Ovary (tissue), 9 donors: ENCODE measurements around the gene METTL16. TPM values are rescaled to one million over a fixed set of nuclear protein-coding genes. Genes with fewer than 3 reads are reported as not detected.

Source experiments
- DNase-seq, 5 donors: peaks; one replicate each; pipeline ENCODE4 v3.0.0-alpha.2; 2019 to 2020
- H3K27ac ChIP-seq, 2 donors: fragments of 200-600 bp; one replicate each; pipeline versions ENCODE4 v1.5.1 to v1.8.0; 2019 to 2022
- H3K27me3 ChIP-seq: fragments of 200-600 bp; one replicate; pipeline ENCODE4 v1.8.0; 2022
- H3K36me3 ChIP-seq: fragments of 200-600 bp; sonication (generic); one replicate; pipeline ENCODE4 v1.5.1; 2019
- H3K4me1 ChIP-seq: one replicate; pipeline ENCODE4 v1.8.1; 2013; ENCODE audit warnings: mild to moderate bottlenecking, moderate library complexity; ENCODE audit not compliant: insufficient read depth
- H3K4me3 ChIP-seq: fragments of 200-600 bp; sonication (generic); one replicate; pipeline ENCODE4 v1.5.1; 2017
- H3K9me3 ChIP-seq, 2 donors: fragments of 200-600 bp in 1 of 2; sonication (generic) in 1 of 2; one replicate each; pipeline versions ENCODE4 v1.5.1 to v1.8.1; 2013 to 2019; ENCODE audit warnings: mild to moderate bottlenecking in 1 of 2, moderate library complexity in 1 of 2
- CTCF ChIP-seq, 3 donors: fragments of 450-650 bp in 2 of 3; fragments of 200-600 bp in 1 of 3; IDR thresholded peaks; one replicate each; pipeline versions ENCODE4 v1.5.1 to v1.8.0; 2016 to 2022; ENCODE audit warnings: antibody characterized with exemption in 3 of 3, mild to moderate bottlenecking in 1 of 3
- EP300 ChIP-seq: sonication (generic); formaldehyde crosslinking; IDR thresholded peaks from one replicate; pipeline ENCODE4 v1.6.1; 2017; ENCODE audit warnings: antibody characterized with exemption
- POLR2A ChIP-seq: fragments of 450-650 bp; IDR thresholded peaks from one replicate; pipeline ENCODE4 v1.6.1; 2017; ENCODE audit warnings: antibody characterized with exemption, mild to moderate bottlenecking, moderate library complexity
- WGBS, 3 donors: extraction: QIAGEN DNeasy Blood & Tissue Kit in 1 of 3; methylation state at CpG; one replicate each; pipeline versions ENCODE4 v1.1.5 to v1.1.7; 2013 to 2017; 5-methylcytosine and 5-hydroxymethylcytosine counted together
- intact Hi-C, 4 donors: fragments of 100-400 bp; cut with DNase I; formaldehyde crosslinking; loops; one replicate each; pipeline versions ENCODE4 v1.11.0 to v1.15.1; 2022 to 2023
- polyA plus RNA-seq, 2 donors: library from polyadenylated mRNA; stranded (reverse); fragments of 200-250 nt in 1 of 2; fragments of 350-450 nt in 1 of 2; fragmentation: Illumina TruSeq in 1 of 2; extraction: RNeasy Lipid Tissue Mini Kit (QIAGEN cat#74804) in 1 of 2; gene quantifications; one replicate each; pipeline ENCODE4 v1.2.3, GENCODE V29; 2013 to 2014
- small RNA-seq: library from RNA; depleted of rRNA; stranded (forward); fragments of <200 nt; gene quantifications from one replicate; pipeline ENCODE3, GENCODE V24; 2016
- total RNA-seq, 7 donors: library from RNA; depleted of rRNA in 2 of 7; stranded (reverse); fragments of >200 nt in 2 of 7; fragmentation: NEBNext Ultra II Directional in 3 of 7; extraction: Animal tissue kit (Norgen Biotek cat#: 25700) in 3 of 7; gene quantifications; one replicate each; pipeline versions ENCODE4 v1.1.0 to v1.2.4, GENCODE V29; 2016 to 2023
- donor health status: DM: no; HTN: no; CAD: no; lungs with moderate emphysema.
- donor health status: DM: no; HTN: no; CAD: no.
- donor health status: Bipolar disorder and iron deficiency.
- donor health status: DM: yes; HTN: yes; CAD: no.
- donor health status: DM: no; HTN: no; CAD: no.
- donor health status: DM: yes; HTN: yes; CAD: no.

METTL16 gene
- total and polyA plus RNA-seq, 9 donors, result 18.4 to 69.1 (median 38.8) TPM

DNA sequence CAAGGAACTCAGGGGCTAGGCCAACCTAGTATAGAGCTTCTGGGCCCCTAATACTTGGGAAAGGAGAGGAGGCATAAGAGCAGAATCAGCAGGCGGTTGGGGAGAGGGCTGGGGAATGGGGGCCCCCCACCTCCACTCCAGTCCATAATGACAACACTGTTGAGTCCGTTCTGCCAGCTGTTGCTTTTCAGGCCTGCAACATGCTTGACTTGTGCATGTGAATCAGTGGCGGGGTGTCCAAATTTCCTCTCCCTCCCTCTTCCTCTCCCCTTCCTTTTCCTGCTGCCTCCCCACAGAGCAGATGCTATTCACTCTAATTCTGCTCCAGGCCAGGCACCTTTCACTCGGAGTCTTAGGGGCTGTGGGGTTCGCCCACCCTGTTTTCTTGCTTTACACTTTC lies 142.6 kb downstream of the METTL16 start:
- TF ChIP-seq POLR2A (no peak), CTCF (IDR thresholded peaks at IDR 0.05) (no peak), EP300 (no peak)
- WGBS, 3 donors, result 71 to 77% (median 71%) methylated on average over 5 of the region's 5 CpGs
- Histone ChIP-seq H3K9me3 (no peaks in the 10 kb centered on the region), H3K36me3 (no peaks in the 10 kb centered on the region), H3K27me3 (no peaks in the 10 kb centered on the region), H3K27ac (no peak overlapping the region), H3K4me3 (no peak overlapping the region), H3K4me1 (no peaks in the 10 kb centered on the region)
- no peak for DNase-seq
- intact Hi-C loops, result loop anchor here in 1 of 4 donors (10.0 kb wide), 1 partner anchor 46 kb away; no protein-coding TSS in a partner anchor

- no peaks in the 10 kb centered on the region for H3K9me3 ChIP-seq
- no peak overlapping the region for H3K4me3 ChIP-seq
- no peaks in the 10 kb centered on the region for H3K4me1 ChIP-seq
- H3K27ac ChIP-seq, result no peak overlapping the region
- DNase-seq, result no peak
- TF ChIP-seq EP300 (no peak), CTCF (IDR thresholded peaks at IDR 0.05) (no peak), POLR2A (no peak)
- no peaks in the 10 kb centered on the region for H3K27me3 ChIP-seq
- H3K36me3 ChIP-seq, result no peaks in the 10 kb centered on the region
- 86 to 90% (median 86%) methylated on average over 8 of the region's 8 CpGs for WGBS, 3 donors
- intact Hi-C loops, result loop anchor here in 1 of 4 donors (10.0 kb wide), 1 partner anchor 46 kb away; no protein-coding TSS in a partner anchor
Measured at GRCh38 chr17:2368359-2368758, 143.3 kb downstream of the METTL16 start.

- peak in 2 of 5 donors; percentile 24 to 37 for DNase-seq
- no peaks in the 10 kb centered on the region for H3K4me1 ChIP-seq
- H3K27ac ChIP-seq, result no peak overlapping the region
- TF ChIP-seq EP300 (no peak), CTCF (IDR thresholded peaks at IDR 0.05) (no peak), POLR2A (no peak)
- intact Hi-C loops, result loop anchor here in 1 of 4 donors (10.0 kb wide), 1 partner anchor 48 kb away; no protein-coding TSS in a partner anchor
- no peaks in the 10 kb centered on the region for H3K36me3 ChIP-seq
- no peak overlapping the region for H3K4me3 ChIP-seq
- no peaks in the 10 kb centered on the region for H3K9me3 ChIP-seq
- no peaks in the 10 kb centered on the region for H3K27me3 ChIP-seq
- 60 to 68% (median 66%) methylated on average over 23 to 26 of the region's 26 CpGs for WGBS, 3 donors
Measured at GRCh38 chr17:2366747-2367494, 144.8 kb downstream of the METTL16 start.

Small RNAs within 50 kb of the gene (small RNA-seq; reads per million reads assigned to genes)
- not detected for gene AC006435.3
- not detected for gene AC006435.4
- not detected for gene AC006435.5

Other genes with a start within 250 kb of the METTL16 start
- gene SMG6, start 208.1 kb downstream of the METTL16 start, total RNA-seq, result 10 to 100 TPM; 33.8 to 66.0 (median 57.9) TPM
- gene SMG6, start 208.1 kb downstream of the METTL16 start, polyA plus RNA-seq, result 10 to 100 TPM; 36.5 to 51.0 TPM
- gene SRR, start 207.9 kb downstream of the METTL16 start, total RNA-seq, result 10 to 100 TPM in 4 of 7 donors, 1 to 10 TPM in 3; 5.2 to 18.5 (median 10.5) TPM
- gene SRR, start 207.9 kb downstream of the METTL16 start, polyA plus RNA-seq, result 10 to 100 TPM in 1 of 2 donors, 1 to 10 TPM in 1; 4.2 to 18.7 TPM
- gene TSR1, start 175.4 kb downstream of the METTL16 start, total RNA-seq, result 10 to 100 TPM; 13.4 to 31.0 (median 23.7) TPM
- gene TSR1, start 175.4 kb downstream of the METTL16 start, polyA plus RNA-seq, result 10 to 100 TPM; 11.3 to 23.2 TPM
- 10 to 100 TPM; 35.1 to 50.6 (median 45.9) TPM for gene SGSM2, start 174.4 kb downstream of the METTL16 start, total RNA-seq
- 10 to 100 TPM in 1 of 2 donors, 1 to 10 TPM in 1; 9.3 to 42.0 TPM for gene SGSM2, start 174.4 kb downstream of the METTL16 start, polyA plus RNA-seq
- gene MNT, start 110.8 kb downstream of the METTL16 start, total RNA-seq, result 10 to 100 TPM in 6 of 7 donors, 1 to 10 TPM in 1; 5.4 to 37.0 (median 27.3) TPM
- 10 to 100 TPM in 1 of 2 donors, 1 to 10 TPM in 1; 5.0 to 15.4 TPM for gene MNT, start 110.8 kb downstream of the METTL16 start, polyA plus RNA-seq
- 100 to 1,000 TPM in 4 of 7 donors, 10 to 100 TPM in 3; 73.6 to 125 (median 108) TPM for gene PAFAH1B1, start 81.8 kb upstream of the METTL16 start, total RNA-seq
- 10 to 100 TPM; 36.5 to 99.0 TPM for gene PAFAH1B1, start 81.8 kb upstream of the METTL16 start, polyA plus RNA-seq
- 10 to 100 TPM; 19.6 to 57.9 (median 46.6) TPM for gene CLUH, start 199.9 kb upstream of the METTL16 start, total RNA-seq
- gene CLUH, start 199.9 kb upstream of the METTL16 start, polyA plus RNA-seq, result 10 to 100 TPM; 11.5 to 19.6 TPM
- 1 to 10 TPM in 1 of 7 donors, under 1 TPM in 6; 0.08 to 1.1 (median 0.24) TPM for gene CCDC92B, start 237.8 kb upstream of the METTL16 start, total RNA-seq
- gene CCDC92B, start 237.8 kb upstream of the METTL16 start, polyA plus RNA-seq, result under 1 TPM; 0.07 TPM